ENCODE results near the gene KRTAP10-11. TPM values are rescaled to one million over a fixed set of nuclear protein-coding genes. Genes with fewer than 3 reads are reported as not detected.
"Not testable (repeated sequence)": the region's sequence is repeated elsewhere in the genome, so short reads cannot be mapped to it uniquely, and the experiment has no call there.

Gene KRTAP10-11
- total RNA-seq: not detected

- not testable (repeated sequence) for DNase-seq (ENCODE audit: low spot score); ATAC-seq
These were observed at the start of gene KRTAP10-11 for GRCh38 chr21:44646366-44647221. TSS of gene KRTAP10-11 (plus strand) at chr21:44646414. CDS start at chr21:44646459, 45 bp downstream.

- ATAC-seq (no peak), DNase-seq (ENCODE audit: low spot score) (no peak)
These were observed 48.2 kb upstream of the KRTAP10-11 start for GRCh38 chr21:44598061-44598460.

GRCh38 chr21:44599264-44600029, 46.8 kb upstream of the KRTAP10-11 start:
- no peak for ATAC-seq
- no peak for DNase-seq (ENCODE audit: low spot score)

GRCh38 chr21:44600118-44600978, 45.9 kb upstream of the KRTAP10-11 start, which contains the start of gene KRTAP10-7:
TSS of gene KRTAP10-7 (plus strand) at chr21:44600597. CDS start at chr21:44600622, 25 bp downstream.
- ATAC-seq: peak; percentile 66
- not testable (repeated sequence) for DNase-seq (ENCODE audit: low spot score)

- not testable (repeated sequence) for DNase-seq (ENCODE audit: low spot score)
- ATAC-seq: peak; percentile 35
These were observed 45.1 kb upstream of the KRTAP10-11 start for GRCh38 chr21:44601091-44601490.

GRCh38 chr21:44601596-44602462, 44.4 kb upstream of the KRTAP10-11 start:
- ATAC-seq (no peak), DNase-seq (ENCODE audit: low spot score) (no peak)

- DNase-seq (ENCODE audit: low spot score): no peak
- ATAC-seq: no peak
These were observed 43.8 kb upstream of the KRTAP10-11 start for GRCh38 chr21:44602463-44602850.

DNA sequence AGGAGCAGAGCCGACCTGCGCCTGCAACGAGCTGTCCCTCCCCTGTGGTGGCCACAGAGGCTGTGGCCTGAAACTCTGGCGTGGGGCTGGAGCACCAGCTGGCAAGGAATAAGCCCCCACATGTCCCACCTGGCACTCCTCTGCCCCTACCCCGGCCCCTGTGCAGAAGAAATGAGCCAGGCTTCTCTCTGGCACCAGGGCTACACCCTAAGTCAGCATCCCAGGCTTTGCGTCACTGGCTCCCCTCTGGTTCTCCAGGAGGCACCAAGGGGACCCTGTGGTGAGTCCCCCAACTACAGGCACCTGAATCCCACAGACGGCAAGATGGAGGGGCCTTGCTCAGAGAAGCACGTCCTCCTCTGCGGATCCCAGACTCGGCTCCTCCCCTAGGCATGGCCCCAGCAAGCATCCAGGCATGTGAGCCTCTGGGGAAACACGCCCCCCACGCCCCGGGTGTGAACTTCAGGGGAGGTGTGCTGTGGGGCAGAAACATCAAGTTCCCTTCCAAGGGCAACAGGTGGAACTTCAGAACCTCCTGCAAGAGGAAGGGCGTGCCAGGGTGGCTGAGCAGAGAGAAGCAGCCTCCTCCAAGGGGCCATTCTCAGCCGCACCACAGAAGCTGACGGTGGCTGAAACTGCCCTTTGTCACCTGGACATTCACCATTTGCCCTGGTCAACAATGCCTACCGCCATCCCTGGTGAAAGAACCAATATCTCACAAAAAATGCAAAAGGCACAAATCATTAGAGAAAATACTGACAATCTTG, 42.9 kb upstream of the KRTAP10-11 start:
- DNase-seq (ENCODE audit: low spot score): no peak
- ATAC-seq: no peak

DNA sequence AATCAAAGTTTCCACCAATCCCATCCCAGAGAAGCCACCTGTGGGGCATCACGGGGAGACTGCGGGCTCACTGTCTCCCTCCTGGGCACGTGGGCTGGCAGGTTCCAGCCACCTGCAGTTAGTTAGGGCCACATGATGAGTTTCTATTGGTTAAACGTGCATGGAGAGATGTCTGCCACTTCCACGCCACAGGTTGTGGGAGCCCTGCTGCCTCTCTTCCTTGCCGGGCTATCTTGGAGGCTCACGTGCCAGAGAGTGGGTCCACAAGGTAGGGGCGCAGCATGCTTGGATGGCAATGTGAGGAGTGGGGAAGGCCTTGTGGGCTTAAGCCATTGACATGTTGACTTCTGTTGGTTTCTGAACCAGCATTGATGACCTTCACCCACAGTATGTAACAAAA, 42.3 kb upstream of the KRTAP10-11 start:
- DNase-seq (ENCODE audit: low spot score): no peak
- no peak for ATAC-seq

GRCh38 chr21:44606495-44606894, 39.7 kb upstream of the KRTAP10-11 start:
- DNase-seq (ENCODE audit: low spot score) (no peak), ATAC-seq (no peak)

DNA sequence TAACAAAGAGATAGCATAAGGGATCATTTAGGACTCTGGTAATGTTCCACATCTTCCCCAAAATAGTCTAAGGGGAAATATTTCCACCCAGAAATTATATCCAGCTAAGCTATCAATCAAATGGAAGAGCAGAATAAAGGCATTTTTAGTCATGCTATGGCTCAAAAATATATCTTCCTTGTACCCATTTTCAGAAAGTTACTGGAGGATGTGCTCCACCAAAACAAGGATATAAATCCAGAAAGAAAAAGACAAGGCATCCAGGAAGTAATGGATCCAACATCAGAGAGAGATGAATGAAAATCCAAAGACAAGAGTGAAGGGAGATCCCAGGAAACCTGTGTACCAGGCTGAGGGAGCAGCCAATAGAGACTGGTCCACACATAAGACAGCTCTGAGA, 37.0 kb upstream of the KRTAP10-11 start:
- ATAC-seq (no peak), DNase-seq (ENCODE audit: low spot score) (no peak)

GRCh38 chr21:44610157-44610843, 35.9 kb upstream of the KRTAP10-11 start:
- not testable (repeated sequence) for DNase-seq (ENCODE audit: low spot score); ATAC-seq

DNA sequence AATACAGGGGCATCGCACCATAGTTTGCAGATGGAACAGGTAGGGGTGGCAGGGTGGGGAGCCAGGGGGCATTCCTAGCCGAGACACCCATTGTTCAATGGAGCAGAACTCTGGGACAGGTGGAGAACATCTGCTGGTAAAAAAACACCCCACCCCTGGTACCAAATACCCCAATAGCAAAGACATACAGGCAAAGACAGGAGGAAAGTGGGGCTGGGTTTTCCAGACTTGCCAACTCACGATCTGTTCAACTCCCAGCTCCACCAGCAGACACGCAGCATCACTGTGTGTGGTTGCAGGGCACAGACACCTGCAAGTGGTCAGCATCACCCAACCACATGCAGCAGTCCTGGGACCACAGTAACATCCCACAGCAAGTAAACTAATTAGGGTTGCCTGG, 34.7 kb upstream of the KRTAP10-11 start:
- DNase-seq (ENCODE audit: low spot score) (no peak), ATAC-seq (no peak)

DNA sequence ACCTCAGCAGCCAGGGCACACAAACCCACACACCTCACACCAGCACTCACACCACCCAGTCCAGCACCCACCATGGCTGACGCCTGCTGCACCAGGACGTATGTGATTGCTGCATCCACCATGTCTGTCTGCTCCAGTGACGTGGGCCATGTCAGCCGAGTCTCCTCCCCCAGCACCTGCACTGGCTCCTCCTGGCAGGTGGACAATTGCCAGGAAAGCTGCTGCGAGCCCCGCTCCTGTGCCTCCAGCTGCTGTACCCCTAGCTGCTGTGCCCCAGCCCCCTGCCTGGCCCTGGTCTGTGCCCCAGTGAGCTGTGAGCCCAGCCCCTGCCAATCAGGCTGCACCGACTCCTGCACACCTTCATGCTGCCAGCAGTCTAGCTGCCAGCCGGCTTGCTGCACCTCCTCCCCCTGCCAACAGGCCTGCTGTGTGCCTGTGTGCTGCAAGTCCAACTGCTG, 34.2 kb upstream of the KRTAP10-11 start, which contains the start of gene KRTAP10-8:
Gene KRTAP10-8, plus strand, starts transcription at position 51 of the 458 bp plus-strand sequence. Its CDS starts 22 bp downstream, at position 73.
- ATAC-seq (no peak), DNase-seq (ENCODE audit: low spot score) (no peak)

DNA sequence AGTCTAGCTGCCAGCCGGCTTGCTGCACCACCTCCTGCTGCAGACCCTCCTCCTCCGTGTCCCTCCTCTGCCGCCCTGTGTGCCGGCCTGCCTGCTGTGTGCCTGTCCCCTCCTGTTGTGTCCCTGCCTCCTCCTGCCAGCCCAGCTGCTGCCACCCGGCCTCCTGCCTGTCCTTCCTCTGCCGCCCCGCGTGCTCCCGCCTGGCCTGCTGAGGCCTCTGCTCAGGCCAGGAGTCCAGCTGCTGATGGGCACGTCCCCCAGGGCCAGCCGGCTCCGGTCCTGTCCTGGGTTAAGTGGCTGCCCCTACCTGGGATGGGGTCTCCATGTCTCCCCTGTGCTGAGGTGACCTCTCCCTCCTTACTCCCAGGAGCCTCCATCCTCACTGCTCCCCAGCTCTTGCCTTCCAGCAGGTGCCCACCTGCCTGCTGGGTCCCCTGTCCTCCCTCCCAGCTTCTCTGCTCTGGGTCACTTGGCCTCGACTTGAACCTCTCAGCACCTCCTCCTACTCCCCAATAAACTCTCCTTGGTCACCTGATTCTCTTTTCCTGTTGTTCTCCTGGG, 33.5 kb upstream of the KRTAP10-11 start:
- ATAC-seq (no peak), DNase-seq (ENCODE audit: low spot score) (no peak)

DNA sequence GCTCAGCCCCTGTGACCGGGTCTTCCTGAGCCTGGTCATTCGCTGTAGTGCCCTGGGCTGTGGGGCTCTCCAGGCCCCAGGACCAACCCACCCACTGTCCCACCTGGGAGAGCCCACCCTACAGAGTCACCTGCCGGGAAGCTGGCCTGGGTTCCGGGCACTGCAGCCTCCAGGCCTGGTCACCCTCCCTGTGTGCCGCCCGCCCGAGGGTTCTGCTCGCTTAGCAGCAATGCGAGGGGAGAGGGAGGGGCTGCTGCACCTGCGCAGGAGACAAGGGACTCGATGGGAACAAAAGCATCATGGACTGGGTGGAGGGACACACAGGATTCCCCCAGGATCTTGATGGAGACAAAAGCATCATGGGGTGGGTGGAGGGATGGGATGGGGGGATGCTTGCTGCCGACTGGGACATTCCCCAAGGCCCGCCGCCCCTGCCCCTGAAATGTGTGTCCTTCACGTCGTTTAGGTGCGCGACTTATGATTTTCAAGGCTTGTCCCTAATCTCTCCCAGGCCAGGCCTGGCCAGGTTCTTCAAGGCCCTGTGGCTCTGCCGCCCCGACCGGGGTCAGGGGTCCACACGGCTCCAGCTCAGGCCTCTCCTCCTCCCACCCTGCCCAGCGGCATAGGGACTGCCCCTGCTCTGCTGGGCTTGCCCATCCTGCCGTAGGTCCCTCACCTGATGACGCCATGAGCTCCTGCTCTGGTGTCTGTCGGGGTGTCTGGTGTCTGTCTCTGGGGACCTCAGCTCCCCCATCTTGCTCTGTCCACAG, 32.6 kb upstream of the KRTAP10-11 start:
- ATAC-seq: no peak
- no peak for DNase-seq (ENCODE audit: low spot score)

DNA sequence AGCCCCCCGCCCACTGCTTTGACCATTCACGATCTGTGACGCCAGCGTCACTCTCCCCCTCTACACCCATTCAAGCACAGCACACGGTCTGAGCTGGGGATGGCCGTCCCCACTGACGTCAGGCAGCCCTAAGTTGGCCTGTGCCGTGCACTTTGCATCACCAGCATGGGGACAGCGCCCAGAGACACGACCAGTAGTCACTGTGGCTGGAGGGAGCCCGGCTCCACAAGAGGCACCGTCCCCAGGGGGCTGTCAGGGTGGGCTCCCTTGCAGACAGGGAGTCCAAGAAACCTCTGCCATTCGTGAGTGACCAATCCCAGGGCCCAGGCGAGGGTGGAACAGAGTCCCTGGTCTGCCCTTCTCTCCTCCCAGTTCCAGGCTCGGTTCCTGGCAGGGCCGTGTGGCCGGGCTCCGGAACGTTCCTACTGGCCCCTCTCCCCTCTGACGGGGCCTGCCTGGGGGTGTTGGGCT, 32.0 kb upstream of the KRTAP10-11 start:
- DNase-seq (ENCODE audit: low spot score) (no peak), ATAC-seq (no peak)

All from left lobe of liver (tissue), 2 donors.